T-cell (primary cell): Measurements from ENCODE around the gene SMPD3. TPM values are rescaled to one million over a fixed set of nuclear protein-coding genes. Genes with fewer than 3 reads are reported as not detected.

Experiments
- ATAC-seq, 4 experiments: fragments of 200-7000 bp in 3 of 4; fragments of 150-1000 bp in 1 of 4; cut with Tn5 transposase; replicated peaks in 1 of 4; 1 replicate in 3 of 4; 2 replicates in 1 of 4; pipeline ENCODE4 v1.10.0; 2021; ENCODE audit warnings: moderate library complexity in 3 of 4, mild to moderate bottlenecking in 2 of 4, moderate number of reproducible peaks in 1 of 4
- CTCF ChIA-PET, 2 donors: fragments of 300-600 bp; sonication (Branson Sonifier 250); formaldehyde crosslinking; loops; one replicate each; lab custom pipeline; 2022; ENCODE audit warnings: antibody characterized with exemption in 2 of 2; lab: Charles Lee
- POLR2A ChIA-PET, 2 donors: fragments of 300-600 bp; sonication (Branson Sonifier 250); formaldehyde crosslinking; loops; one replicate each; lab custom pipeline; 2022; ENCODE audit warnings: antibody characterized with exemption in 2 of 2; lab: Charles Lee
- DNase-seq, 35 experiments: peaks; one replicate each; pipeline versions ENCODE4 v3.0.0 to v3.0.0-alpha.2; 2013 to 2023
- H3K27ac ChIP-seq: one replicate; pipeline ENCODE4 v1.5.1; 2013; ENCODE audit warnings: low read length
- H3K27me3 ChIP-seq, 2 experiments: replicated peaks in 1 of 2; 1 replicate in 1 of 2; 2 replicates in 1 of 2; pipeline versions ENCODE4 v1.6.1 to v1.7.0; 2013; ENCODE audit warnings: low read length in 1 of 2, mixed read lengths in 1 of 2; ENCODE audit not compliant: control insufficient read depth in 2 of 2, insufficient read depth in 2 of 2; ENCODE audit errors: extremely low read depth in 1 of 2
- H3K36me3 ChIP-seq, 2 donors: 1 replicate in 1 of 2; 2 replicates in 1 of 2; pipeline versions ENCODE4 v1.6.1 to v1.7.0; 2013; ENCODE audit warnings: low read length in 1 of 2; ENCODE audit not compliant: control insufficient read depth in 2 of 2, insufficient read depth in 1 of 2; ENCODE audit errors: extremely low read depth in 1 of 2
- H3K4me1 ChIP-seq, 2 experiments: 1 replicate in 1 of 2; 2 replicates in 1 of 2; pipeline versions ENCODE4 v1.6.1 to v1.7.0; 2013; ENCODE audit warnings: low read length in 2 of 2, mixed read lengths in 1 of 2; ENCODE audit not compliant: insufficient read depth in 2 of 2, control insufficient read depth in 1 of 2; ENCODE audit errors: extremely low read depth in 1 of 2
- H3K4me3 ChIP-seq, 2 donors: 1 replicate in 1 of 2; 2 replicates in 1 of 2; pipeline versions ENCODE4 v1.5.1 to v1.7.0; 2013; ENCODE audit warnings: mild to moderate bottlenecking in 2 of 2, low read length in 1 of 2, moderate library complexity in 1 of 2; ENCODE audit not compliant: control insufficient read depth in 1 of 2; ENCODE audit errors: extremely low read depth in 1 of 2
- H3K9me3 ChIP-seq: 2 replicates; pipeline ENCODE4 v1.7.0; 2013
- H3K27ac Mint-ChIP-seq, 2 donors: one replicate each; pipeline ENCODE4 v1.8.0; 2020 to 2021; ENCODE audit warnings: mild to moderate bottlenecking in 2 of 2, mixed read lengths in 2 of 2
- H3K27me3 Mint-ChIP-seq, 2 donors: one replicate each; pipeline ENCODE4 v1.8.0; 2021 to 2022; ENCODE audit warnings: mixed read lengths in 2 of 2
- H3K36me3 Mint-ChIP-seq: one replicate; pipeline ENCODE4 v1.8.0; 2021; ENCODE audit warnings: mixed read lengths
- H3K4me1 Mint-ChIP-seq, 3 donors: one replicate each; pipeline ENCODE4 v1.8.0; 2020 to 2022; ENCODE audit warnings: mixed read lengths in 3 of 3, mild to moderate bottlenecking in 1 of 3
- H3K4me3 Mint-ChIP-seq, 3 donors: one replicate each; pipeline ENCODE4 v1.8.0; 2020 to 2022; ENCODE audit warnings: mild to moderate bottlenecking in 3 of 3, mixed read lengths in 3 of 3, moderate library complexity in 3 of 3
- H3K9me3 Mint-ChIP-seq, 3 donors: one replicate each; pipeline ENCODE4 v1.8.0; 2020 to 2022; ENCODE audit warnings: mixed read lengths in 3 of 3
- WGBS: methylation state at CpG from one replicate; pipeline ENCODE4 v1.1.5; 2013; ENCODE audit warnings: missing lambda C conversion rate; ENCODE audit not compliant: insufficient coverage; 5-methylcytosine and 5-hydroxymethylcytosine counted together
- total RNA-seq, 35 experiments: library from RNA in 6 of 35; stranded (reverse) in 6 of 35; fragments of 120-200 nt in 1 of 35; gene quantifications; one replicate each; pipeline versions ENCODE4 v1.2.1 to v1.2.4 and lab custom pipeline; 2013 to 2026

Gene SMPD3
- total RNA-seq, 5 donors from 2014 or later (not counting 1 experiment from before 2014, with no cell fraction given), result 0.93 to 2.3 (median 1.7) TPM

DNA sequence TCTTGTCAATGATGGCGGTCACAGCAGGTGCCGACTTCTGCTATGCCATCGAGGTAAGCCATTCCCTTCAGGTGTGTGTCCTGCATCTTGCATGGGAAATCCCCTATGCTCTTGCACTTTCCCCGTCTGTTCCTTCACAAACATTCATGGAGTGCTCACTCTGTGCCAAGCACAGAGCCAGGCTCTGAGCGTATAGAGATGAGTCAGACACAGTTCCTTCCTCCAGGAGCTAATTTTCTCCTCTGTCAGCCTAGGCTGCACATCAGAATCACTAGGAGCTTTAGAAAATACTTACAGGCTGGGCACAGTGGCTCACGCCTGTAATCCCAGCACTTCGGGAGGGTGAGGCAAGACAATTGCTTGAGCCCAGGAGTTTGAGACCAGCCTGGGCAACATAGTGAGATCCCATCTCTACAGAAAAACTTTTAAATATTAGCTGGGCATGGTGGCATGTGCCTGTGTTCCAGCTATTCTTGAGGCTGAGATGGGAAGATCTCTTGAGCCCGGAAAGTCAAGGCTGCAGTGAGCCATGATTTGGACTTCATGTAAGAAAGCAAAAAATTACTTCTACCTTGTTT, 123.4 kb downstream of the SMPD3 start:
- Histone ChIP-seq H3K9me3 (no peaks in the 10 kb centered on the region), H3K4me3 (no peak overlapping the region), H3K27me3 (no peaks in the 10 kb centered on the region), H3K4me1 (peaks cover 0 to 7% of the 10 kb centered on the region in 2 experiments), H3K36me3 (peaks cover 12 to 48% of the 10 kb centered on the region in 2 donors), H3K27ac (no peak overlapping the region)
- peaks cover 0 to 13% (median 8%) of the 10 kb centered on the region in 3 donors for H3K4me1 Mint-ChIP-seq
- no peak for ATAC-seq
- H3K27me3 Mint-ChIP-seq, result no peaks in the 10 kb centered on the region
- H3K9me3 Mint-ChIP-seq, result no peaks in the 10 kb centered on the region
- ChIA-PET POLR2A (no interaction called here), CTCF (interaction anchor here (2.9 to 5.3 kb wide), 2 partner anchors 62 kb away, joined by 19 to 71 read pairs; partner anchors contain the start of gene SLC7A6 (in 2 of the 2))
- H3K4me3 Mint-ChIP-seq, result no peak overlapping the region
- 92% methylated on average over 5 of the region's 8 CpGs for WGBS
- H3K36me3 Mint-ChIP-seq, result peaks cover 22% of the 10 kb centered on the region
- DNase-seq, result no peak
- H3K27ac Mint-ChIP-seq, result no peak overlapping the region

DNA sequence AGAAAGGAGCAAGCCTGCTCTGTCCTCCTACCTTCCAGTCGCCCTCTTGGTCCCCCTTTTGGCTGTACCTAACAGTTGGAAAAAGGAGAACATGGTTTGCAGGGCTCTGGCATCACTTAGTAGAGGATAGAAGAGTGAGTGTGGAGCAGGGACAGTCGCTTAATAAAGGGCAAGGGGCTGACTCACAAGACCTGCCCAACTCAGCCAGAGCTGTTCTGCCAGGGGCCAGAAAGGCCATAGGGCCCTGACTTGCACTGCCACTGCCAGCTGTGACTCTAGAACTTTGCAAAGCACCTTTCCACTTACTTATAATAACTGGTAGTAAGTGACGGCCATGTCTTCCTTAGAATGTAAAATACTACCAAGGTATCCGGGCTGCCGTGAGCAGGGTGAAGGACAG, 124.0 kb downstream of the SMPD3 start:
- WGBS, result 98% methylated on average over 5 of the region's 5 CpGs
- H3K27me3 Mint-ChIP-seq, result no peaks in the 10 kb centered on the region
- H3K27me3 ChIP-seq, result no peaks in the 10 kb centered on the region
- no peaks in the 10 kb centered on the region for H3K9me3 Mint-ChIP-seq
- peaks cover 0 to 15% (median 8%) of the 10 kb centered on the region in 3 donors for H3K4me1 Mint-ChIP-seq
- H3K27ac Mint-ChIP-seq, result no peak overlapping the region
- no peak for ATAC-seq
- no peaks in the 10 kb centered on the region for H3K9me3 ChIP-seq
- ChIA-PET CTCF (interaction anchor here in 1 of 2 donors (0.6 to 2.9 kb wide), 2 partner anchors 25 to 62 kb away, joined by 3 to 19 read pairs; partner anchors contain the start of gene SLC7A6), POLR2A (no interaction called here)
- no peak overlapping the region for H3K27ac ChIP-seq
- H3K36me3 Mint-ChIP-seq, result peaks cover 24% of the 10 kb centered on the region
- H3K36me3 ChIP-seq, result peaks cover 12 to 53% of the 10 kb centered on the region in 2 donors
- H3K4me3 ChIP-seq, result no peak overlapping the region
- H3K4me3 Mint-ChIP-seq, result no peak overlapping the region
- no peak for DNase-seq
- peaks cover 0 to 7% of the 10 kb centered on the region in 2 experiments for H3K4me1 ChIP-seq

DNA sequence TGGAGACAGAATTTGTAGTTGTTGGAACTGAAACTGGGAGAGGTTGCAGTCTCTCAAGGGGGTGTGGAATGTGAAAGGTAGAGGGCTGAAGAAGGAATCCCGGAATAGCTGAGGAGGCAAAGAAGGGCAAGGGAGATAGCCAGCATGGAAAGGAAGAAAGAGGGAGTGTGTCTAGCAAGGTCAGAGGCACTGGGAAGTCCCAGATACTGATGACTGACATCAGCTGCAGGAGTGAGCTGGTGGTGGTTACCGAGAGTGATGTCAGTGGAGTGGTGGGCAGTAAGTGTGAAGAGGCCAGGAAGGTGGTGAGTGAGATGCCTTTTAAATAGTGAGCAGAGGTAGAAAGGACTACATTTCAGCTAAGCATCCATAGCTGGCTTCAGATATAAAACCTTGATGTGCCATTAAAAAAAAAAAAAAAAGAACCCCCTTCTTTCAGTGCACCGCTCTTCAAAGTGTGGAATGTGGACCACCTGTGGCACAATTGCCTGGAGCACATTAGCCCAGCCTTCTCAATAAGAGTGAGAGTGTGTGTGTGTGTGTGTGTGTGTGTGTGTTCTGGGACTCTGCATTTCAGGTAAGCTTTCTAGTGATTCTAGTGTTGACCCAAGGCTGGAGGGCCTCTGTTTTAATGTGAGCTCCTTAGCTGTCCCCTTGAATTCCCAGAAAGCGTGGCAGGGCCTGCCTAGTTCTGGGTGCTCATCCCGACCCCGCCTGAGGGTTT, 129.0 kb downstream of the SMPD3 start:
- ATAC-seq, result no peak
- peaks cover 33% of the 10 kb centered on the region for H3K36me3 Mint-ChIP-seq
- H3K27me3 Mint-ChIP-seq, result no peaks in the 10 kb centered on the region
- peaks cover 0 to under 1% of the 10 kb centered on the region in 2 experiments for H3K4me1 ChIP-seq
- no peak overlapping the region for H3K4me3 ChIP-seq
- no peaks in the 10 kb centered on the region for H3K9me3 Mint-ChIP-seq
- no peak for DNase-seq
- peaks cover 13 to 59% of the 10 kb centered on the region in 2 donors for H3K36me3 ChIP-seq
- H3K4me3 Mint-ChIP-seq, result no peak overlapping the region
- POLR2A ChIA-PET, result interaction anchor here (0.6 to 0.7 kb wide), 2 partner anchors 33 to 40 kb away, joined by 5 to 8 read pairs; no protein-coding TSS in a partner anchor
- H3K27ac Mint-ChIP-seq, result peak overlapping the region; percentile 17 to 26
- H3K9me3 ChIP-seq, result no peaks in the 10 kb centered on the region
- CTCF ChIA-PET, result no interaction called here
- no peaks in the 10 kb centered on the region for H3K27me3 ChIP-seq
- H3K27ac ChIP-seq, result no peak overlapping the region
- H3K4me1 Mint-ChIP-seq, result peaks cover 13 to 28% (median 25%) of the 10 kb centered on the region in 3 donors
- 83% methylated on average over 2 of the region's 6 CpGs for WGBS

DNA sequence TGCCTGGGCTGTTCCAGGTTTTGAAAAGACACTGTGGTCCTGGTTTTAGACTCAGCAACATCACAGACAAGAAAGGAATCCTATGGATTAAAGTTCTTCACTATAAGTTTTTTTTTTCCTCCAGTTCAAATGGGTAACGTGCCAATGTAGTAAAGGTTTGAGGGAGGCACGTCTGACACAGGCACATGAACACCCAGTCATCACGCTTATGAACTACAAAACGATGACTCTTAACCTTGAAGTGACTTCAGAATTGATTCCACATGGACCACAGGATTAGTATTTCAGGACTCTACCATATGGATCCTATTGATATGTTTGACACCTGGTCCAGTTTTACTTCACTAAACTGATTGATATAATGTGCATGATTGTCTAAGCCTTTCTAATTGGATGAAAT, 135.2 kb downstream of the SMPD3 start:
- H3K9me3 Mint-ChIP-seq, result no peaks in the 10 kb centered on the region
- no peak overlapping the region for H3K27ac Mint-ChIP-seq
- ChIA-PET CTCF (no interaction called here), POLR2A (interaction anchor here in 1 of 2 donors (0.7 kb wide), 1 partner anchor 1426 kb away, joined by 3 read pairs; no protein-coding TSS in a partner anchor)
- H3K36me3 Mint-ChIP-seq, result peaks cover 30% of the 10 kb centered on the region
- peak overlapping the region in 1 of 3 donors; percentile 9 for H3K4me3 Mint-ChIP-seq
- H3K4me3 ChIP-seq, result no peak overlapping the region
- no peaks in the 10 kb centered on the region for H3K27me3 Mint-ChIP-seq
- no peak overlapping the region for H3K27ac ChIP-seq
- H3K9me3 ChIP-seq, result no peaks in the 10 kb centered on the region
- H3K36me3 ChIP-seq, result peaks cover 13 to 49% of the 10 kb centered on the region in 2 donors
- DNase-seq (no peak), ATAC-seq (no peak)
- peaks cover 22 to 48% of the 10 kb centered on the region in 2 experiments for H3K4me1 ChIP-seq
- H3K27me3 ChIP-seq, result no peaks in the 10 kb centered on the region
- H3K4me1 Mint-ChIP-seq, result peaks cover 41 to 55% (median 50%) of the 10 kb centered on the region in 3 donors
- WGBS, result no CpG with 5 or more reads among the region's 4 CpGs

DNA sequence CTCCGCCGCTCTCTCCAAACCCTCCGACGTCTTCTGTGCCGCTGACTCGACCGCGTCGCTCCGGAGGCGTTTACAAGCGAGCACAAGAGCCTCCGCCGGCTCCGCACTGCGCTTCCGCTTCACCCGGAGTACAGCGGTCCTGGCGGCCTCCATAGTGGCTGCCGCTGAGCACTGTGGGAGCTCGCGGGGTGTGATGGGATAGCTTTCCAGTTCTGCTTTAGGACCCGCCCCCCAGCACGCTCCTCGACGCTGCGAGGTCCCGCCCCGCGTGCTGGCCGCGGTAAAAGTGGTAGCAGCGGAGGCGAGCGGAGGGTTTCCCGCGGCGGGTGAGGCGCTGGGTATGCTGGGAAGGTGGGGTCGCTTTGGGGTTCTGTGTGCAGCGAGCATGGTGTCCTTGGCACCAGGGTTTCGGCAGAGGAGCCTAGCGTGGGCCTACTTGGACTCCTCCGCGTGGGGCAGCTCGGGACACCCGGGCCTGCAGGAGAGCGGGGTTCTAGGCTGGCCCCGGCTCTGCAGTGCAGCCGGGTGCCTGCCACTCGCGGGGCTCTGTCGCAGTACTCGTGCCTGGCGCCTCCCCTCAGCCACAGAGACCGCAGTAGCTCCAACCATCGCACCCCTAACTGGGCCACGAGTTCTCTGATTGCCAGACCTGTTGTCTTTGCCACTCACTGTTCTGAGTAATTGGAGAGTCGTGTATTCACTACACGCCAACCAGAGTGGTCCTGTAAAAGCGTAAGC, 137.4 kb downstream of the SMPD3 start, which contains the start of the genes PRMT7 and SLC7A6OS:
TSS of gene PRMT7 (plus strand) at position 246 of the 738 bp plus-strand sequence. CDS start 4,961 bp downstream, outside the sequence.
TSS of gene SLC7A6OS (minus strand) at position 173 of the 738 bp plus-strand sequence. CDS start at position 153, 20 bp downstream.
- ChIA-PET CTCF (interaction anchor here (0.5 to 2.7 kb wide), 17 partner anchors 11 to 1371 kb away, joined by 3 to 73 read pairs (median 4); partner anchors contain the start of genes SLC7A6 (in 2 of the 2), NFATC3 (in 1 of the 2) and PLA2G15 (in 1 of the 2)), POLR2A (interaction anchor here (0.6 to 1.4 kb wide), 8 partner anchors 17 to 822 kb away, joined by 3 to 5 read pairs (median 3); partner anchors contain the start of gene SLC7A6 (in 1 of the 2))
- Mint-ChIP-seq H3K27me3 (no peaks in the 10 kb centered on the region), H3K4me3 (peak within 1 kb of the TSS; percentile 95 to 99 (median 98)), H3K9me3 (no peaks in the 10 kb centered on the region), H3K27ac (peak within 1 kb of the TSS; percentile 97 to 98), H3K36me3 (peaks cover 34% of the 10 kb centered on the region), H3K4me1 (peaks cover 46 to 61% (median 57%) of the 10 kb centered on the region in 3 donors)
- under 1% methylated on average over 57 of the region's 62 CpGs for WGBS
- Histone ChIP-seq H3K36me3 (peaks cover 6 to 55% of the 10 kb centered on the region in 2 donors), H3K4me1 (peaks cover 23 to 55% of the 10 kb centered on the region in 2 experiments), H3K27ac (peak within 1 kb of the TSS; percentile 64), H3K9me3 (no peaks in the 10 kb centered on the region), H3K27me3 (no peaks in the 10 kb centered on the region), H3K4me3 (peak within 1 kb of the TSS; percentile 92 to 94)
- DNase-seq (peak; percentile 82 to 96 (median 91)), ATAC-seq (peak; percentile 97 to 100 (median 98))
